OCI-LY1 (cell line): ENCODE results near the gene GNB1L.

Experiments
- H2AFZ ChIP-seq: fragments of 200-600 bp; sonication (generic), shearing (Covaris generic); 2 replicates; pipeline ENCODE4 v1.6.0; 2014; ENCODE audit warnings: antibody characterized with exemption, mild to moderate bottlenecking, low read length
- H3F3A ChIP-seq: fragments of 200-600 bp; sonication (generic), shearing (Covaris generic); 2 replicates; pipeline ENCODE4 v1.6.0; 2014; ENCODE audit warnings: mild to moderate bottlenecking, antibody characterized with exemption, low read length, moderate library complexity; ENCODE audit not compliant: insufficient read depth
- H3K27ac ChIP-seq: fragments of 200-600 bp; sonication (generic); 2 replicates; pipeline ENCODE4 v1.5.1; 2014; ENCODE audit warnings: low read length, mixed run types, mild to moderate bottlenecking, low read depth; ENCODE audit not compliant: poor library complexity, severe bottlenecking
- H3K27me3 ChIP-seq: fragments of 200-600 bp; sonication (generic); 2 replicates; pipeline ENCODE4 v1.6.0; 2014; ENCODE audit warnings: antibody characterized with exemption, mild to moderate bottlenecking, low read length, moderate library complexity; ENCODE audit not compliant: insufficient read depth
- H3K36me3 ChIP-seq: fragments of 200-600 bp; sonication (generic); 2 replicates; pipeline ENCODE4 v1.6.1; 2014; ENCODE audit warnings: mild to moderate bottlenecking, antibody characterized with exemption, low read length, moderate library complexity, mixed read lengths; ENCODE audit not compliant: insufficient read depth
- H3K4me1 ChIP-seq: fragments of 200-600 bp; sonication (generic); 2 replicates; pipeline ENCODE4 v1.5.1; 2014; ENCODE audit warnings: mild to moderate bottlenecking, low read length, moderate library complexity; ENCODE audit not compliant: insufficient read depth, severe bottlenecking
- H3K4me2 ChIP-seq: fragments of 200-600 bp; sonication (generic), shearing (Covaris generic); 2 replicates; pipeline ENCODE4 v1.6.1; 2014; ENCODE audit warnings: low read length
- H3K4me3 ChIP-seq: fragments of 200-600 bp; sonication (generic); 2 replicates; pipeline ENCODE4 v1.5.1; 2014; ENCODE audit warnings: low read length, low read depth, mild to moderate bottlenecking, mixed read lengths; ENCODE audit not compliant: poor library complexity, severe bottlenecking
- H3K79me2 ChIP-seq: fragments of 200-600 bp; shearing (Covaris generic); 2 replicates; pipeline ENCODE4 v1.6.1; 2016; ENCODE audit warnings: mixed run types, low read length, mixed read lengths; ENCODE audit not compliant: insufficient read depth
- H3K9ac ChIP-seq: fragments of 200-600 bp; sonication (generic), shearing (Covaris generic); 2 replicates; pipeline ENCODE4 v1.6.1; 2014; ENCODE audit warnings: mild to moderate bottlenecking, low read length, mixed read lengths
- H3K9me2 ChIP-seq: fragments of 200-600 bp; sonication (generic), shearing (Covaris generic); 2 replicates; pipeline ENCODE4 v1.6.1; 2014; ENCODE audit warnings: low read depth, mild to moderate bottlenecking, low read length, mixed read lengths
- H3K9me3 ChIP-seq: fragments of 200-600 bp; shearing (Covaris generic); 2 replicates; pipeline ENCODE4 v1.6.1; 2014; ENCODE audit warnings: low read length, mixed read lengths
- H4K20me1 ChIP-seq: fragments of 200-600 bp; sonication (generic), shearing (Covaris generic); 2 replicates; pipeline ENCODE4 v1.6.0; 2016; ENCODE audit warnings: mild to moderate bottlenecking, low read length; ENCODE audit not compliant: insufficient read depth
- CTCF ChIP-seq: fragments of 200-600 bp; sonication (generic), shearing (Covaris generic); IDR thresholded peaks from 2 replicates; pipeline ENCODE4 v1.5.1; 2017; ENCODE audit warnings: mild to moderate bottlenecking, antibody characterized with exemption, low read length, moderate library complexity, mixed read lengths
- EZH2 ChIP-seq: fragments of 200-600 bp; sonication (generic), shearing (Covaris generic); IDR thresholded peaks from 2 replicates; pipeline ENCODE4 v1.8.0; 2017; ENCODE audit warnings: borderline replicate concordance, mixed run types, mild to moderate bottlenecking, antibody characterized with exemption, low read length, moderate library complexity, mixed read lengths

Gene GNB1L

DNA sequence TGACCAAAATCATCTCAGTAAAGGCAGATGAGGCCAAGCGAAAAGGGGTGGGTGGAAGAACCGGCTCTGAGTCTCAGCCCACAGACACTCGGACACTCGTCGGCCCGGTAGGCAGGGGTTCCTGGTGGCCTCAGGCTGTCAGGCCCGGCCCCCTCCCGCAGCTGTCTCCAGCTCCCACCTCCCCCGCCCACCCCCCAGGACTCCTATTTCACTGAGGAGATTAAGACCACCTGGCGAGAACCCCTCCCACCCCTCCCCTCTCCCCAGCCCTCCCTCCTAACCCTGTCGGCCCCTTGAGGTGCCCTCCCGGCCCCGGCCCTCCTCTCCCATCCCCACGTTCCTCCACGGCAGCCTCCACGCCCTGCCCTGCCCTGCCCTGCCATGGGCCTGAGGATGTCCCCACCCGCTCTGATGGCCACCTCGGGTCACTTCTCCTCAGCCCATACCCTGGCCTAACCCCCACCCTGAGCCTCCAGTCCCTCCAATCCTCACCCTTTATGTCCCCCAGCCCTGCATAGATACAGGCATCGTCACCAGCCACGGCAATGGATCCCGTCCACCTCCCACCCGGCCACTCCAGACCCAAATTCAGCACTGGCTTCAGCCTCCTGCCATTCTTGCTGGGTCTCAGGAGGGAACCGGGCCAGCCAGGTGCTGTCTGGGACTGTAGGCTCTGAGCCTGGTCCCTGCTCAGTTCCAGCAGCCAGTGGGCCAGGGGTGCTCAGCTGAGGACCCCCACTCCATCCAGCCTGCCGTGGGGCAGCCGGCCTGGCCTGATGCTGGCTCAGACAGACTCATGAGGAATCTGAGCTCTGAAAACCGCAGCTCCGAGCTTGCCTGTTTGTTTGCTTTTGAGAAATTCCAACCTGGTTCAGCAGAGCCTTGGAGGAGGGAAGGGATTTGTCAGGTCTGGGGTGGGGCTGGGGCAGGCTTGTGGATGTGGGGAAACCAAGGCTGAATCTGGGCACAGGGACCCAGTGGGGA is 103.9 kb downstream of the GNB1L start:
- Histone ChIP-seq H3K9ac (no peak overlapping the region), H3K4me2 (no peak overlapping the region), H3K79me2 (no peaks in the 10 kb centered on the region), H4K20me1 (no peaks in the 10 kb centered on the region), H3K4me1 (no peaks in the 10 kb centered on the region), H3K36me3 (no peaks in the 10 kb centered on the region), H3F3A (no peaks in the 10 kb centered on the region), H3K4me3 (no peak overlapping the region), H3K9me3 (no peaks in the 10 kb centered on the region), H3K9me2 (no peaks in the 10 kb centered on the region), H2AFZ (no peak overlapping the region), H3K27me3 (peaks cover 25% of the 10 kb centered on the region), H3K27ac (no peak overlapping the region)
- TF ChIP-seq CTCF = no peak

GRCh38 chr22:19749876-19750275 is 104.8 kb downstream of the GNB1L start:
- H4K20me1 ChIP-seq = no peaks in the 10 kb centered on the region

DNA sequence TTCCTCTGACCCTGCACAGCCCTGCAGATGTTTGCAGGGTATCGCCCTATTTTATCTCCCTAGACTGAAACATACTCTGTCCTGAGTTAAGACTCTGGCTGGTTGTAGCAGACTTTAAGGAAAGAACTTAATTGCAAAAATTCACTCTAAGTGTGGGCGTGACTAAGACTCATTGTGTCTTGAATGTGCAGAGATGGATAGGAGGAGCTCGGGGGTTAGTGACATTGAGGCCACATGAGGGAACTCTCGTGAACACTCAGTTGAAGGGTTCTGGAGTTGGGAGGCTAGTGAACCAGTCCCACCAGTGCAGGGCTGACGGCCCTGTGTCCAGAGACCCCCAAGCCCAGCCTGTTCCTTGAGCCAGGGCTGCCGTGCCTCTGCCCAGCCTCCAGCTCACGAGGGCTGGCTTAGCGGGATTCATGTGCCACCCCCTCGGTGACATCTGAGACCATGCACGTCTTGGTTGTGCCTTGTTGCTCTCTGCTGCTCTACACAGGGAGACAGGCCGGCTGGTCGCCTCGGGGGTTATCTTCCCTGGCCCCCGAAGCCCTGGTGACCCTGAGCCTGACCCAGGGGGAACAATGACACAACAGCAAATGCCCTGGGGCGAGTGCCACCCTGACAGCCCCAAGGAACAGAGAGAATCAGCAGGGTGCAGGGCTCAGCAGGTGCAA is 105.5 kb downstream of the GNB1L start:
- Histone ChIP-seq H2AFZ (no peak overlapping the region), H3F3A (no peaks in the 10 kb centered on the region), H3K4me2 (no peak overlapping the region), H3K27ac (no peak overlapping the region), H3K27me3 (peaks cover 28% of the 10 kb centered on the region), H3K9me2 (no peaks in the 10 kb centered on the region), H3K9me3 (no peaks in the 10 kb centered on the region), H3K36me3 (no peaks in the 10 kb centered on the region), H3K9ac (no peak overlapping the region), H3K79me2 (no peaks in the 10 kb centered on the region), H3K4me1 (no peaks in the 10 kb centered on the region), H3K4me3 (no peak overlapping the region), H4K20me1 (no peaks in the 10 kb centered on the region)
- no peak for TF ChIP-seq EZH2
- no peak for TF ChIP-seq CTCF

More at GRCh38 chr22:19749876-19750275, 104.8 kb downstream of the GNB1L start:
- Histone ChIP-seq H3F3A (no peaks in the 10 kb centered on the region), H3K79me2 (no peaks in the 10 kb centered on the region), H3K4me2 (no peak overlapping the region), H3K9me2 (no peaks in the 10 kb centered on the region), H3K4me3 (no peak overlapping the region), H3K9ac (no peak overlapping the region), H3K27me3 (peaks cover 28% of the 10 kb centered on the region), H3K36me3 (no peaks in the 10 kb centered on the region), H3K9me3 (no peaks in the 10 kb centered on the region), H3K27ac (no peak overlapping the region), H2AFZ (no peak overlapping the region), H3K4me1 (no peaks in the 10 kb centered on the region)
- TF ChIP-seq CTCF (no peak), EZH2 (no peak)
